ENCODE measurements around the gene ELK3. TPM values are rescaled to one million over a fixed set of nuclear protein-coding genes. Genes with fewer than 3 reads are reported as not detected.

ELK3 gene
- total and polyA plus RNA-seq, 2 experiments from 2014 or later, result 5.5 to 8.3 TPM

DNA sequence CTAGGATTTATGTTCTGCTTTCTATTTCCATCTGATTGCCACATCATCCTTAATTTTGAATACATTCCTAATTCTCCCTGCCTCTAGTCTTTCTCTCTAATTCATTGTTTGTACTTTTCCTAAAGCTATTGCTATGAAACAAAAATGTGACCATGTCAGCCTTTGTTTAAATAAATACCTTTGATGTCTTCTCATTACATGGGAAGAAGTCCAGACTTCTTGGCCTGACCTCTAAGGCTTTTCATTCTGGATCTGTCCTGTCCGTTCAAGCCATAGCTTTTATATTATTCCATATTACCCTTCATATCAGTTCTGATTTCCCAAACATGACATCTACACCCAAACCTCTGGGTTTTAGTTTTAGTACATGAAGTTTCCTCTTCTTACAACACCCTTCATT lies 114.7 kb downstream of the ELK3 start:
- H3K9me2 ChIP-seq (ENCODE audit: insufficient read depth), result no peaks in the 10 kb centered on the region
- Mint-ChIP-seq H3K9me3 (no peaks in the 10 kb centered on the region), H3K36me3 (ENCODE audit: low read depth) (no peaks in the 10 kb centered on the region), H3K27ac (no peak overlapping the region), H3K4me1 (peaks cover 13% of the 10 kb centered on the region), H3K4me3 (no peak overlapping the region), H3K27me3 (ENCODE audit: insufficient read depth, low read depth, poor library complexity) (peaks cover 4% of the 10 kb centered on the region)
- H3F3A ChIP-seq (replicated peaks; ENCODE audit: low read depth), result no peaks in the 10 kb centered on the region
- no peak overlapping the region for H2AFZ ChIP-seq
- ATAC-seq, result no peak
- H3K4me2 ChIP-seq, result no peak overlapping the region
- DNase-seq (ENCODE audit: low spot score), result no peak
- H3K4me3 ChIP-seq, result no peak overlapping the region
- no peaks in the 10 kb centered on the region for H4K20me1 ChIP-seq (replicated peaks; ENCODE audit: insufficient read depth)
- H3K36me3 ChIP-seq (ENCODE audit: insufficient read depth), result no peaks in the 10 kb centered on the region
- peaks cover 13% of the 10 kb centered on the region for H3K4me1 ChIP-seq (ENCODE audit: insufficient read depth)
- TF ChIP-seq, protein P1, sequence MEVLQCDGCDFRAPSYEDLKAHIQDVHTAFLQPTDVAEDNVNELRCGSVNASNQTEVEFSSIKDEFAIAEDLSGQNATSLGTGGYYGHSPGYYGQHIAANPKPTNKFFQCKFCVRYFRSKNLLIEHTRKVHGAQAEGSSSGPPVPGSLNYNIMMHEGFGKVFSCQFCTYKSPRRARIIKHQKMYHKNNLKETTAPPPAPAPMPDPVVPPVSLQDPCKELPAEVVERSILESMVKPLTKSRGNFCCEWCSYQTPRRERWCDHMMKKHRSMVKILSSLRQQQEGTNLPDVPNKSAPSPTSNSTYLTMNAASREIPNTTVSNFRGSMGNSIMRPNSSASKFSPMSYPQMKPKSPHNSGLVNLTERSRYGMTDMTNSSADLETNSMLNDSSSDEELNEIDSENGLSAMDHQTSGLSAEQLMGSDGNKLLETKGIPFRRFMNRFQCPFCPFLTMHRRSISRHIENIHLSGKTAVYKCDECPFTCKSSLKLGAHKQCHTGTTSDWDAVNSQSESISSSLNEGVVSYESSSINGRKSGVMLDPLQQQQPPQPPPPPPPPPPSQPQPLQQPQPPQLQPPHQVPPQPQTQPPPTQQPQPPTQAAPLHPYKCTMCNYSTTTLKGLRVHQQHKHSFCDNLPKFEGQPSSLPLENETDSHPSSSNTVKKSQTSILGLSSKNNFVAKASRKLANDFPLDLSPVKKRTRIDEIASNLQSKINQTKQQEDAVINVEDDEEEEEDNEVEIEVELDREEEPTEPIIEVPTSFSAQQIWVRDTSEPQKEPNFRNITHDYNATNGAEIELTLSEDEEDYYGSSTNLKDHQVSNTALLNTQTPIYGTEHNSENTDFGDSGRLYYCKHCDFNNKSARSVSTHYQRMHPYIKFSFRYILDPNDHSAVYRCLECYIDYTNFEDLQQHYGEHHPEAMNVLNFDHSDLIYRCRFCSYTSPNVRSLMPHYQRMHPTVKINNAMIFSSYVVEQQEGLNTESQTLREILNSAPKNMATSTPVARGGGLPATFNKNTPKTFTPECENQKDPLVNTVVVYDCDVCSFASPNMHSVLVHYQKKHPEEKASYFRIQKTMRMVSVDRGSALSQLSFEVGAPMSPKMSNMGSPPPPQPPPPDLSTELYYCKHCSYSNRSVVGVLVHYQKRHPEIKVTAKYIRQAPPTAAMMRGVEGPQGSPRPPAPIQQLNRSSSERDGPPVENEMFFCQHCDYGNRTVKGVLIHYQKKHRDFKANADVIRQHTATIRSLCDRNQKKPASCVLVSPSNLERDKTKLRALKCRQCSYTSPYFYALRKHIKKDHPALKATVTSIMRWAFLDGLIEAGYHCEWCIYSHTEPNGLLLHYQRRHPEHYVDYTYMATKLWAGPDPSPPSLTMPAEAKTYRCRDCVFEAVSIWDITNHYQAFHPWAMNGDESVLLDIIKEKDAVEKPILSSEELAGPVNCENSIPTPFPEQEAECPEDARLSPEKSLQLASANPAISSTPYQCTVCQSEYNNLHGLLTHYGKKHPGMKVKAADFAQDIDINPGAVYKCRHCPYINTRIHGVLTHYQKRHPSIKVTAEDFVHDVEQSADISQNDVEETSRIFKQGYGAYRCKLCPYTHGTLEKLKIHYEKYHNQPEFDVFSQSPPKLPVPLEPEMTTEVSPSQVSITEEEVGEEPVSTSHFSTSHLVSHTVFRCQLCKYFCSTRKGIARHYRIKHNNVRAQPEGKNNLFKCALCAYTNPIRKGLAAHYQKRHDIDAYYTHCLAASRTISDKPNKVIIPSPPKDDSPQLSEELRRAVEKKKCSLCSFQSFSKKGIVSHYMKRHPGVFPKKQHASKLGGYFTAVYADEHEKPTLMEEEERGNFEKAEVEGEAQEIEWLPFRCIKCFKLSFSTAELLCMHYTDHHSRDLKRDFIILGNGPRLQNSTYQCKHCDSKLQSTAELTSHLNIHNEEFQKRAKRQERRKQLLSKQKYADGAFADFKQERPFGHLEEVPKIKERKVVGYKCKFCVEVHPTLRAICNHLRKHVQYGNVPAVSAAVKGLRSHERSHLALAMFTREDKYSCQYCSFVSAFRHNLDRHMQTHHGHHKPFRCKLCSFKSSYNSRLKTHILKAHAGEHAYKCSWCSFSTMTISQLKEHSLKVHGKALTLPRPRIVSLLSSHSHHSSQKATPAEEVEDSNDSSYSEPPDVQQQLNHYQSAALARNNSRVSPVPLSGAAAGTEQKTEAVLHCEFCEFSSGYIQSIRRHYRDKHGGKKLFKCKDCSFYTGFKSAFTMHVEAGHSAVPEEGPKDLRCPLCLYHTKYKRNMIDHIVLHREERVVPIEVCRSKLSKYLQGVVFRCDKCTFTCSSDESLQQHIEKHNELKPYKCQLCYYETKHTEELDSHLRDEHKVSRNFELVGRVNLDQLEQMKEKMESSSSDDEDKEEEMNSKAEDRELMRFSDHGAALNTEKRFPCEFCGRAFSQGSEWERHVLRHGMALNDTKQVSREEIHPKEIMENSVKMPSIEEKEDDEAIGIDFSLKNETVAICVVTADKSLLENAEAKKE (CRISPR knock-in tag; IDR thresholded peaks at IDR 0.05), result no peak
- no peak for TF ChIP-seq EZH2phosphoT487 (IDR thresholded peaks at IDR 0.05; ENCODE audit: unreplicated experiment)
- TF ChIP-seq EZH2 (IDR thresholded peaks at IDR 0.05; ENCODE audit: low read depth, unreplicated experiment), result no peak
- TF ChIP-seq JUNB (IDR thresholded peaks at IDR 0.05; ENCODE audit: unreplicated experiment), result no peak
- TF ChIP-seq, protein P2, sequence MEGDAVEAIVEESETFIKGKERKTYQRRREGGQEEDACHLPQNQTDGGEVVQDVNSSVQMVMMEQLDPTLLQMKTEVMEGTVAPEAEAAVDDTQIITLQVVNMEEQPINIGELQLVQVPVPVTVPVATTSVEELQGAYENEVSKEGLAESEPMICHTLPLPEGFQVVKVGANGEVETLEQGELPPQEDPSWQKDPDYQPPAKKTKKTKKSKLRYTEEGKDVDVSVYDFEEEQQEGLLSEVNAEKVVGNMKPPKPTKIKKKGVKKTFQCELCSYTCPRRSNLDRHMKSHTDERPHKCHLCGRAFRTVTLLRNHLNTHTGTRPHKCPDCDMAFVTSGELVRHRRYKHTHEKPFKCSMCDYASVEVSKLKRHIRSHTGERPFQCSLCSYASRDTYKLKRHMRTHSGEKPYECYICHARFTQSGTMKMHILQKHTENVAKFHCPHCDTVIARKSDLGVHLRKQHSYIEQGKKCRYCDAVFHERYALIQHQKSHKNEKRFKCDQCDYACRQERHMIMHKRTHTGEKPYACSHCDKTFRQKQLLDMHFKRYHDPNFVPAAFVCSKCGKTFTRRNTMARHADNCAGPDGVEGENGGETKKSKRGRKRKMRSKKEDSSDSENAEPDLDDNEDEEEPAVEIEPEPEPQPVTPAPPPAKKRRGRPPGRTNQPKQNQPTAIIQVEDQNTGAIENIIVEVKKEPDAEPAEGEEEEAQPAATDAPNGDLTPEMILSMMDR (conservative IDR thresholded peaks at IDR 0.05; ENCODE audit: low read depth in 2 of 2), result no peak
- no peak for TF ChIP-seq POLR2AphosphoS5 (IDR thresholded peaks at IDR 0.05; ENCODE audit: low read depth)
- TF ChIP-seq, protein P3, sequence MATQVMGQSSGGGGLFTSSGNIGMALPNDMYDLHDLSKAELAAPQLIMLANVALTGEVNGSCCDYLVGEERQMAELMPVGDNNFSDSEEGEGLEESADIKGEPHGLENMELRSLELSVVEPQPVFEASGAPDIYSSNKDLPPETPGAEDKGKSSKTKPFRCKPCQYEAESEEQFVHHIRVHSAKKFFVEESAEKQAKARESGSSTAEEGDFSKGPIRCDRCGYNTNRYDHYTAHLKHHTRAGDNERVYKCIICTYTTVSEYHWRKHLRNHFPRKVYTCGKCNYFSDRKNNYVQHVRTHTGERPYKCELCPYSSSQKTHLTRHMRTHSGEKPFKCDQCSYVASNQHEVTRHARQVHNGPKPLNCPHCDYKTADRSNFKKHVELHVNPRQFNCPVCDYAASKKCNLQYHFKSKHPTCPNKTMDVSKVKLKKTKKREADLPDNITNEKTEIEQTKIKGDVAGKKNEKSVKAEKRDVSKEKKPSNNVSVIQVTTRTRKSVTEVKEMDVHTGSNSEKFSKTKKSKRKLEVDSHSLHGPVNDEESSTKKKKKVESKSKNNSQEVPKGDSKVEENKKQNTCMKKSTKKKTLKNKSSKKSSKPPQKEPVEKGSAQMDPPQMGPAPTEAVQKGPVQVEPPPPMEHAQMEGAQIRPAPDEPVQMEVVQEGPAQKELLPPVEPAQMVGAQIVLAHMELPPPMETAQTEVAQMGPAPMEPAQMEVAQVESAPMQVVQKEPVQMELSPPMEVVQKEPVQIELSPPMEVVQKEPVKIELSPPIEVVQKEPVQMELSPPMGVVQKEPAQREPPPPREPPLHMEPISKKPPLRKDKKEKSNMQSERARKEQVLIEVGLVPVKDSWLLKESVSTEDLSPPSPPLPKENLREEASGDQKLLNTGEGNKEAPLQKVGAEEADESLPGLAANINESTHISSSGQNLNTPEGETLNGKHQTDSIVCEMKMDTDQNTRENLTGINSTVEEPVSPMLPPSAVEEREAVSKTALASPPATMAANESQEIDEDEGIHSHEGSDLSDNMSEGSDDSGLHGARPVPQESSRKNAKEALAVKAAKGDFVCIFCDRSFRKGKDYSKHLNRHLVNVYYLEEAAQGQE (IDR thresholded peaks at IDR 0.05; ENCODE audit: unreplicated experiment), result no peak
- no peak for TF ChIP-seq NANOG (IDR thresholded peaks at IDR 0.05; ENCODE audit: borderline replicate concordance)
- TF ChIP-seq ZNF331 (CRISPR knock-in tag; IDR thresholded peaks at IDR 0.05; ENCODE audit: low read depth), result no peak
- TF ChIP-seq CREB1 (CRISPR knock-in tag; IDR thresholded peaks at IDR 0.05; ENCODE audit: low read depth), result no peak
- TF ChIP-seq, protein P4, sequence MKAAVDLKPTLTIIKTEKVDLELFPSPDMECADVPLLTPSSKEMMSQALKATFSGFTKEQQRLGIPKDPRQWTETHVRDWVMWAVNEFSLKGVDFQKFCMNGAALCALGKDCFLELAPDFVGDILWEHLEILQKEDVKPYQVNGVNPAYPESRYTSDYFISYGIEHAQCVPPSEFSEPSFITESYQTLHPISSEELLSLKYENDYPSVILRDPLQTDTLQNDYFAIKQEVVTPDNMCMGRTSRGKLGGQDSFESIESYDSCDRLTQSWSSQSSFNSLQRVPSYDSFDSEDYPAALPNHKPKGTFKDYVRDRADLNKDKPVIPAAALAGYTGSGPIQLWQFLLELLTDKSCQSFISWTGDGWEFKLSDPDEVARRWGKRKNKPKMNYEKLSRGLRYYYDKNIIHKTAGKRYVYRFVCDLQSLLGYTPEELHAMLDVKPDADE (IDR thresholded peaks at IDR 0.05), result no peak
- TF ChIP-seq ZNF114 (CRISPR knock-in tag; IDR thresholded peaks at IDR 0.05), result no peak
- no peak for TF ChIP-seq STAT1 (IDR thresholded peaks at IDR 0.05; ENCODE audit: unreplicated experiment)
- H3K27me3 ChIP-seq (ENCODE audit: insufficient read depth), result no peaks in the 10 kb centered on the region
- no peaks in the 10 kb centered on the region for H3K79me2 ChIP-seq (replicated peaks; ENCODE audit: insufficient read depth)
- H3K27ac ChIP-seq (ENCODE audit: low read depth), result no peak overlapping the region

Measured in GM23338 (cell line).